HepG2 (cell line): ENCODE measurements around the gene EXOC1. TPM values are rescaled to one million over a fixed set of nuclear protein-coding genes. Genes with fewer than 3 reads are reported as not detected.
A peak's percentile ranks its signal among the peaks of the same experiment; 100 is the strongest.

Experiments
- ATAC-seq: fragments of 200-7000 bp; cut with Tn5 transposase; 3 replicates; pipeline ENCODE4 v1.9.1; 2020; ENCODE audit warnings: mild to moderate bottlenecking, moderate library complexity
- BruUV-seq: library from RNA; stranded (reverse); fragments of 400-500 nt; replicated peaks from 2 replicates; lab custom pipeline; 2021; lab: Mats Ljungman, UMichigan
- CTCF ChIA-PET: fragments of 300-600 bp; formaldehyde crosslinking; extraction: SDS; loops from one replicate; lab custom pipeline; 2021; ENCODE audit warnings: low total read pairs, inconsistent platforms, low intra/inter-chr PET ratio; lab: Yijun Ruan, JAX
- POLR2A ChIA-PET: fragments of 350-600 bp; sonication (Branson Sonifier 250); formaldehyde crosslinking; loops from one replicate; lab custom pipeline; 2020; ENCODE audit warnings: antibody characterized with exemption, inconsistent platforms; lab: Yijun Ruan, JAX
- DNase-seq: peaks from one replicate; pipeline ENCODE4 v3.0.0-alpha.2; 2015; ENCODE audit warnings: low spot score
- FAIRE-seq: peaks from 3 replicates; lab custom pipeline; 2011; peaks lifted over from hg19 to GRCh38; lab: Jason Lieb, UNC
- H2AFZ ChIP-seq: one replicate; pipeline ENCODE4 v1.6.1; 2011; ENCODE audit warnings: low read length, inconsistent platforms
- H3K27ac ChIP-seq: fragments of 300-600 bp; 3 replicates; pipeline ENCODE4 v1.8.0; 2011; ENCODE audit warnings: mixed run types, mild to moderate bottlenecking, mixed read lengths, low read length, inconsistent platforms; ENCODE audit not compliant: insufficient read depth; ENCODE audit errors: extremely low read length
- H3K27me3 ChIP-seq, 2 experiments: fragments of 200-600 bp in 1 of 2; 2 replicates in 1 of 2; 3 replicates in 1 of 2; pipeline versions ENCODE4 v1.6.0 to v1.8.0; 2011; ENCODE audit warnings: low read length in 2 of 2, mild to moderate bottlenecking in 2 of 2, moderate library complexity in 2 of 2, inconsistent platforms in 1 of 2; ENCODE audit not compliant: insufficient read depth in 2 of 2, control insufficient read depth in 1 of 2
- H3K36me3 ChIP-seq, 2 experiments: fragments of 200-600 bp in 1 of 2; replicated peaks in 1 of 2; 2 replicates in 1 of 2; 3 replicates in 1 of 2; pipeline versions ENCODE4 v1.5.1 to v1.8.0; 2011; ENCODE audit warnings: low read length in 2 of 2, inconsistent platforms in 1 of 2; ENCODE audit not compliant: insufficient read depth in 2 of 2, control insufficient read depth in 1 of 2
- H3K4me1 ChIP-seq: 2 replicates; pipeline ENCODE4 v1.5.1; 2012; ENCODE audit warnings: low read length, inconsistent platforms; ENCODE audit not compliant: insufficient read depth
- H3K4me2 ChIP-seq: 2 replicates; pipeline ENCODE4 v1.6.0; 2011; ENCODE audit warnings: low read depth, low read length, inconsistent platforms
- H3K4me3 ChIP-seq, 3 experiments: fragments of 200-600 bp in 1 of 3; sonication (generic), shearing (Covaris generic) in 1 of 3; replicated peaks in 1 of 3; 2 replicates each; pipeline ENCODE4 v1.5.1; 2011 to 2016; ENCODE audit warnings: low read length in 3 of 3, inconsistent platforms in 2 of 3, low read depth in 2 of 3, mild to moderate bottlenecking in 2 of 3, control low read depth in 1 of 3, mixed read lengths in 1 of 3; ENCODE audit not compliant: insufficient read depth in 1 of 3
- H3K79me2 ChIP-seq: one replicate; pipeline ENCODE4 v1.6.1; 2011; ENCODE audit warnings: low read length, inconsistent platforms; ENCODE audit not compliant: insufficient read depth
- H3K9ac ChIP-seq: 2 replicates; pipeline ENCODE4 v1.6.0; 2011; ENCODE audit warnings: mild to moderate bottlenecking, low read depth, low read length, inconsistent platforms; ENCODE audit not compliant: insufficient read depth
- H3K9me3 ChIP-seq: 2 replicates; pipeline ENCODE4 v1.5.1; 2012; ENCODE audit warnings: mild to moderate bottlenecking, low read length
- H4K20me1 ChIP-seq: 2 replicates; pipeline ENCODE4 v1.6.0; 2011; ENCODE audit warnings: inconsistent platforms, mild to moderate bottlenecking, low read length, moderate library complexity; ENCODE audit not compliant: insufficient read depth
- BATF2 ChIP-seq: sonication (generic); formaldehyde crosslinking; IDR thresholded peaks from 2 replicates; pipeline ENCODE4 v1.8.0; 2022; ENCODE audit warnings: mild to moderate bottlenecking, missing genetic modification reagents, moderate library complexity
- FOXP4 ChIP-seq: sonication (generic); formaldehyde crosslinking; IDR thresholded peaks from 2 replicates; pipeline ENCODE4 v1.4.0; 2020; ENCODE audit warnings: missing genetic modification reagents
- MEIS1 ChIP-seq: sonication (generic); formaldehyde crosslinking; IDR thresholded peaks from 2 replicates; pipeline ENCODE4 v1.9.0; 2021; ENCODE audit warnings: mild to moderate bottlenecking, missing genetic modification reagents, moderate library complexity, borderline replicate concordance
- TFAP4 ChIP-seq: sonication (generic); IDR thresholded peaks from 2 replicates; pipeline ENCODE4 v1.6.1; 2016; ENCODE audit warnings: low read depth, borderline replicate concordance
- ZFP36 ChIP-seq: fragments of 150-350 bp; IDR thresholded peaks from 2 replicates; pipeline ENCODE4 v1.6.1; 2018; ENCODE audit warnings: borderline replicate concordance, low read length, low read depth; ENCODE audit not compliant: partially characterized antibody
- ZNF142 ChIP-seq: sonication (generic); formaldehyde crosslinking; IDR thresholded peaks from 2 replicates; pipeline ENCODE4 v1.4.0; 2020; ENCODE audit warnings: missing genetic modification reagents
- ZNF274 ChIP-seq: sonication (generic); formaldehyde crosslinking; IDR thresholded peaks from 2 replicates; pipeline ENCODE4 v1.5.1; 2020; ENCODE audit warnings: mild to moderate bottlenecking, missing genetic modification reagents
- ZNF792 ChIP-seq: IDR thresholded peaks from 2 replicates; pipeline ENCODE4 v1.6.1; 2016
- WGBS: methylation state at CpG from one replicate; pipeline ENCODE4 v1.1.6; 2017; ENCODE audit warnings: low lambda C conversion rate; 5-methylcytosine and 5-hydroxymethylcytosine counted together
- in situ Hi-C: cut with HindIII; loops from 2 replicates; pipeline ENCODE4 v1.10.0; 2017; ENCODE audit warnings: low pct_unique_long_range_greater_than_20kb; ENCODE audit not compliant: extremely low pct_ligation_motif_present
- intact Hi-C: fragments of 100-400 bp; cut with micrococcal nuclease; formaldehyde crosslinking; loops from one replicate; pipeline ENCODE4 v1.10.0; 2022; ENCODE audit not compliant: unreplicated experiment
- polyA plus RNA-seq, 8 experiments: library from polyadenylated mRNA; depleted of rRNA in 3 of 8; stranded (reverse) in 7 of 8; unstranded in 1 of 8; fragments of >200 nt; fragmentation: Illumina TruSeq in 4 of 8; extraction: Trizol in 4 of 8; gene quantifications; 2 replicates each; pipeline versions ENCODE4 v1.2.1 to v1.2.3, GENCODE V29; 2011 to 2016; ENCODE audit warnings: low read depth in 4 of 8, missing spikeins in 1 of 8, mixed read lengths in 1 of 8; ENCODE audit not compliant: insufficient read depth in 1 of 8
- total RNA-seq, 5 experiments: library from RNA; depleted of rRNA; stranded (reverse); fragments of >200 nt; fragmentation: Illumina TruSeq; extraction: Trizol; gene quantifications; 2 replicates each; pipeline ENCODE4 v1.2.3, GENCODE V29; 2016; ENCODE audit warnings: low read depth in 1 of 5

Gene EXOC1
- total and polyA plus RNA-seq, 2 of the 13 experiments (the other 11 are each of a cell fraction or from before 2014, with no cell fraction given) = 9.1 to 18.4 TPM

- H3K4me3 ChIP-seq = peak overlapping the region; percentile 95 to 99 (median 97)
- BruUV-seq = no TSS peak
- H3K36me3 ChIP-seq = no peaks in the 10 kb centered on the region
- intact Hi-C loops = loop anchor here (5.0 kb wide), 1 partner anchor 307 kb away; the partner anchor contains the start of gene CLOCK
- in situ Hi-C loops = loop anchor here (25.0 kb wide), 1 partner anchor 467 kb away; the partner anchor contains the start of gene TMEM165
- peak overlapping the region; percentile 84 for H3K9ac ChIP-seq
- ChIA-PET CTCF (no interaction called here), POLR2A (interaction anchor here (1.0 kb wide), 1 partner anchor 459 kb away, joined by 4 read pairs; the partner anchor contains the start of gene TMEM165)
- peak overlapping the region; percentile 92 for H3K4me2 ChIP-seq
- H3K4me1 ChIP-seq = peaks cover 57% of the 10 kb centered on the region
- no peaks in the 10 kb centered on the region for H3K27me3 ChIP-seq
- peak; percentile 60 for ATAC-seq
- no peak for DNase-seq
- H3K27ac ChIP-seq = peak overlapping the region; percentile 62
- no peaks in the 10 kb centered on the region for H4K20me1 ChIP-seq
- peaks cover 9% of the 10 kb centered on the region for H3K79me2 ChIP-seq
- no peak overlapping the region for H2AFZ ChIP-seq
- WGBS = 1% methylated on average over 7 of the region's 7 CpGs
- no peaks in the 10 kb centered on the region for H3K9me3 ChIP-seq
- TF ChIP-seq ZNF274 (CRISPR knock-in tag) = no peak
- TF ChIP-seq ZNF142 (CRISPR knock-in tag) = no peak
- no peak for TF ChIP-seq BATF2
- TF ChIP-seq TFAP4 = no peak
- TF ChIP-seq ZFP36 = no peak
- 0 out of 2 replicates have a peak, but pooled peaks have one; percentile 6 for TF ChIP-seq MEIS1 (CRISPR knock-in tag)
- no peak for TF ChIP-seq FOXP4 (CRISPR knock-in tag)
- TF ChIP-seq ZNF792 = no peak
- TF ChIP-seq, all 625 proteins: peak for 1
- no peak for FAIRE-seq
Observed at GRCh38 chr4:55854129-55854528, 681 bp downstream of the EXOC1 start.
